HG03045 (cell line): Measurements from ENCODE around the gene SEC22C.
"Not testable (repeated sequence)": the region's sequence is repeated elsewhere in the genome, so short reads cannot be mapped to it uniquely, and the experiment has no call there.

ENCODE experiments used
- ATAC-seq: cut with Tn5 transposase; IDR thresholded peaks from one replicate; pipeline ENCODE4 v1.9.1; 2021; ENCODE audit warnings: mild to moderate bottlenecking, moderate library complexity; ENCODE audit not compliant: unreplicated experiment

SEC22C gene

GRCh38 chr3:42582474-42583070, 805 bp upstream of the SEC22C start:
- no peak for ATAC-seq

GRCh38 chr3:42581400-42581708, 413 bp downstream of the SEC22C start:
- ATAC-seq = no peak

- not testable (repeated sequence) for ATAC-seq
Observed at GRCh38 chr3:42579346-42579745, 2.4 kb downstream of the SEC22C start.

GRCh38 chr3:42578054-42578453, 3.7 kb downstream of the SEC22C start:
- ATAC-seq = no peak

- ATAC-seq = no peak
Observed at GRCh38 chr3:42575137-42575741, 6.5 kb downstream of the SEC22C start.

GRCh38 chr3:42572278-42572677, 9.5 kb downstream of the SEC22C start:
- ATAC-seq = no peak

- no peak for ATAC-seq
Observed at GRCh38 chr3:42569593-42570142, 12.1 kb downstream of the SEC22C start.

- ATAC-seq = no peak
Observed at GRCh38 chr3:42562047-42562907, 19.5 kb downstream of the SEC22C start.

- ATAC-seq = no peak
Observed at GRCh38 chr3:42557854-42558253, 23.9 kb downstream of the SEC22C start.

- ATAC-seq = not testable (repeated sequence)
Observed at GRCh38 chr3:42556817-42557216, 24.9 kb downstream of the SEC22C start.

GRCh38 chr3:42556089-42556632, 25.6 kb downstream of the SEC22C start:
- ATAC-seq = no peak

GRCh38 chr3:42552830-42553229, 28.9 kb downstream of the SEC22C start:
- ATAC-seq = no peak

- no peak for ATAC-seq
Observed at GRCh38 chr3:42550250-42550649, 31.5 kb downstream of the SEC22C start.

- ATAC-seq = no peak
Observed at GRCh38 chr3:42549131-42549530, 32.6 kb downstream of the SEC22C start.

- ATAC-seq = no peak
Observed at GRCh38 chr3:42547401-42547945, 34.3 kb downstream of the SEC22C start.

GRCh38 chr3:42546691-42547213, 35.0 kb downstream of the SEC22C start:
- ATAC-seq = no peak

- no peak for ATAC-seq
Observed at GRCh38 chr3:42545284-42545900, 36.4 kb downstream of the SEC22C start.

GRCh38 chr3:42544492-42545283, 37.1 kb downstream of the SEC22C start:
- ATAC-seq = no peak

- ATAC-seq = no peak
Observed at GRCh38 chr3:42541079-42541478, 40.7 kb downstream of the SEC22C start.
